Measurements from ENCODE around the gene SRGAP3. TPM values are rescaled to one million over a fixed set of nuclear protein-coding genes. Genes with fewer than 3 reads are reported as not detected.

SRGAP3 gene
- total and polyA plus RNA-seq, 10 of the 15 experiments (the other 5 are each of a cell fraction or from before 2014, with no cell fraction given), result 0.32 to 1.7 (median 0.99) TPM

DNA sequence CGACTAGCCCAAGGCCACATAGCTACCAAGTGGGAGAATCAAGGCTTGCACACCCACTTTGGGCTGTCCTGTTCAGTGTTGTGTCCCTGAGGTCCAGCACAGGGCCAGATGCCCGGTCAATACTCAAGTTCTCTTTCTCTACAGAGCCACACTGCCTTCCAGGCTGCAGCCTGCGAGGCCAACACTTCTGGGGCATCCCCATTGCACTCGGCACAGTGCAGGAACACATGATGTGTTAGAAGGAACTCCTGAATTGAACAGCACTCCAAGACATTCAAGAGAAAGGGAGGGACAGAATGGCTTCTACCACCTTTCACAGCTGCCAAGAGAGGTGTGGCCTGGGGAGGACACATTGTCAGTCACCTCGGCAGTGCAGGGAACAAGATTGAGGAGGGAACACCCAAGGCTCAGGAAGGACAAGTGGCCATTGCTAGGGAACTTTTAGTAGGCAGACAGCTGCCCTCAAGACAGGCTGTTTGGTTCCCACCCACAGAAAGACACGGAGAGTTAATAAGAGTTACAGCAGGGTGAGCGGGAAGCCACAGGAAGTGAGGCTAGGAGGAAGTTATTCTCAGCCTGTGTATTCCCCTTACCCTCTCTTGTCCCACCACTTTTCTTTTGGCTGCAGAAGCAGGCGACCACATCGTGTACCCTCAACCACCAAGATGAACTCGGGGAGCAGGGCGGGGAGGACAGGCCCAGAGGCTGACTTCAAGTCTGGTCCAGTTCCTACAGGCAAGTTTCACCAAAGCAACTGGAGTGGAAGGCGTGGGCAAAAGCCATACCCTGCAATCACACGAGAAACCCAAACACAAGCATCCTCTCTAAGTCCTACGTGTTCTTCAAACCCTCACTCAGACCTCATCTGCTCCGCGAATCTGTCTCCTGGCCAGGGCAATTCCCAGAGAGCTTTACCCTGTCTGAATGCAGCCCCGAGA lies 69.4 kb downstream of the SRGAP3 start:
- Histone ChIP-seq H3K9ac (ENCODE audit: control insufficient read depth, insufficient read depth, low read length) (no peak overlapping the region), H3K4me1 (ENCODE audit: control insufficient read depth, insufficient read depth, low read length) (peaks cover 14% of the 10 kb centered on the region), H3K27me3 (replicated peaks in 1 of 2; ENCODE audit: control insufficient read depth in 2 of 2, insufficient read depth in 2 of 2, low read length in 1 of 2) (no peaks in the 10 kb centered on the region), H2AFZ (ENCODE audit: control insufficient read depth, low read depth, low read length) (peak overlapping the region; percentile 79), H3K4me2 (ENCODE audit: control insufficient read depth, insufficient read depth) (peak overlapping the region; percentile 51), H3K79me2 (ENCODE audit: control insufficient read depth, insufficient read depth, low read length) (no peaks in the 10 kb centered on the region), H3K9me3 (replicated peaks; ENCODE audit: control insufficient read depth, insufficient read depth, low read length) (no peaks in the 10 kb centered on the region; the same call in 2 of the 3 replicates), H3K36me3 (ENCODE audit: control insufficient read depth in 2 of 2, insufficient read depth in 2 of 2, low read length in 1 of 2) (no peaks in the 10 kb centered on the region), H3K4me3 (no peak overlapping the region), H3K27ac (ENCODE audit: control insufficient read depth, insufficient read depth) (peak overlapping the region; percentile 17), H4K20me1 (ENCODE audit: control insufficient read depth, insufficient read depth) (no peaks in the 10 kb centered on the region)
- ChIA-PET POLR2A (no interaction called here), CTCF (interaction anchor here (1.0 to 1.6 kb wide), 2 partner anchors 12 to 122 kb away, joined by 3 read pairs; no protein-coding TSS in a partner anchor), RAD21 (ENCODE audit: unreplicated experiment) (interaction anchor here (0.6 kb wide), 1 partner anchor 48 kb away, joined by 3 read pairs; no protein-coding TSS in a partner anchor), SMC1A (ENCODE audit: uncharacterized antibody, unreplicated experiment) (interaction anchor here (0.7 kb wide), 1 partner anchor 149 kb away, joined by 3 read pairs; no protein-coding TSS in a partner anchor)
- ATAC-seq (peak; percentile 68), FAIRE-seq (peak; percentile 31), DNase-seq (ENCODE audit: low read depth, low spot score) (peak; percentile 35)
- no TSS peak for BruUV-seq (replicated peaks)
- WGBS (ENCODE audit: insufficient coverage, insufficient replicate concordance, low lambda C conversion rate, missing lambda C conversion rate), result 40% methylated on average over 17 of the region's 17 CpGs
- intact Hi-C loops (cut with micrococcal nuclease; ENCODE audit: unreplicated experiment) (no loop called here), in situ Hi-C loops (cut with MboI) (no loop called here)
- TF ChIP-seq, protein P1, sequence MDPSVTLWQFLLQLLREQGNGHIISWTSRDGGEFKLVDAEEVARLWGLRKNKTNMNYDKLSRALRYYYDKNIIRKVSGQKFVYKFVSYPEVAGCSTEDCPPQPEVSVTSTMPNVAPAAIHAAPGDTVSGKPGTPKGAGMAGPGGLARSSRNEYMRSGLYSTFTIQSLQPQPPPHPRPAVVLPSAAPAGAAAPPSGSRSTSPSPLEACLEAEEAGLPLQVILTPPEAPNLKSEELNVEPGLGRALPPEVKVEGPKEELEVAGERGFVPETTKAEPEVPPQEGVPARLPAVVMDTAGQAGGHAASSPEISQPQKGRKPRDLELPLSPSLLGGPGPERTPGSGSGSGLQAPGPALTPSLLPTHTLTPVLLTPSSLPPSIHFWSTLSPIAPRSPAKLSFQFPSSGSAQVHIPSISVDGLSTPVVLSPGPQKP (IDR thresholded peaks at IDR 0.05; ENCODE audit: low read depth, low read length), result 0 out of 2 replicates have a peak, but pooled peaks have one; percentile 18
- TF ChIP-seq GABPA (IDR thresholded peaks at IDR 0.05; ENCODE audit: low read depth), result peak; percentile 55; the same call in 1 of the 2 replicates
- peak; percentile 11 to 37; a peak in 1 of 4 replicates for TF ChIP-seq IKZF2 (IDR thresholded peaks at IDR 0.05)
- TF ChIP-seq, protein P2, sequence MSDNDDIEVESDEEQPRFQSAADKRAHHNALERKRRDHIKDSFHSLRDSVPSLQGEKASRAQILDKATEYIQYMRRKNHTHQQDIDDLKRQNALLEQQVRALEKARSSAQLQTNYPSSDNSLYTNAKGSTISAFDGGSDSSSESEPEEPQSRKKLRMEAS (IDR thresholded peaks at IDR 0.05; ENCODE audit: low read depth, low read length), result peak; percentile 25; the same call in 1 of the 2 replicates
- TF ChIP-seq YBX1 (IDR thresholded peaks at IDR 0.05), result no peak
- peak; percentile 63 for TF ChIP-seq RUNX3 (IDR thresholded peaks at IDR 0.05; ENCODE audit: low read length)
- TF ChIP-seq, protein P3, sequence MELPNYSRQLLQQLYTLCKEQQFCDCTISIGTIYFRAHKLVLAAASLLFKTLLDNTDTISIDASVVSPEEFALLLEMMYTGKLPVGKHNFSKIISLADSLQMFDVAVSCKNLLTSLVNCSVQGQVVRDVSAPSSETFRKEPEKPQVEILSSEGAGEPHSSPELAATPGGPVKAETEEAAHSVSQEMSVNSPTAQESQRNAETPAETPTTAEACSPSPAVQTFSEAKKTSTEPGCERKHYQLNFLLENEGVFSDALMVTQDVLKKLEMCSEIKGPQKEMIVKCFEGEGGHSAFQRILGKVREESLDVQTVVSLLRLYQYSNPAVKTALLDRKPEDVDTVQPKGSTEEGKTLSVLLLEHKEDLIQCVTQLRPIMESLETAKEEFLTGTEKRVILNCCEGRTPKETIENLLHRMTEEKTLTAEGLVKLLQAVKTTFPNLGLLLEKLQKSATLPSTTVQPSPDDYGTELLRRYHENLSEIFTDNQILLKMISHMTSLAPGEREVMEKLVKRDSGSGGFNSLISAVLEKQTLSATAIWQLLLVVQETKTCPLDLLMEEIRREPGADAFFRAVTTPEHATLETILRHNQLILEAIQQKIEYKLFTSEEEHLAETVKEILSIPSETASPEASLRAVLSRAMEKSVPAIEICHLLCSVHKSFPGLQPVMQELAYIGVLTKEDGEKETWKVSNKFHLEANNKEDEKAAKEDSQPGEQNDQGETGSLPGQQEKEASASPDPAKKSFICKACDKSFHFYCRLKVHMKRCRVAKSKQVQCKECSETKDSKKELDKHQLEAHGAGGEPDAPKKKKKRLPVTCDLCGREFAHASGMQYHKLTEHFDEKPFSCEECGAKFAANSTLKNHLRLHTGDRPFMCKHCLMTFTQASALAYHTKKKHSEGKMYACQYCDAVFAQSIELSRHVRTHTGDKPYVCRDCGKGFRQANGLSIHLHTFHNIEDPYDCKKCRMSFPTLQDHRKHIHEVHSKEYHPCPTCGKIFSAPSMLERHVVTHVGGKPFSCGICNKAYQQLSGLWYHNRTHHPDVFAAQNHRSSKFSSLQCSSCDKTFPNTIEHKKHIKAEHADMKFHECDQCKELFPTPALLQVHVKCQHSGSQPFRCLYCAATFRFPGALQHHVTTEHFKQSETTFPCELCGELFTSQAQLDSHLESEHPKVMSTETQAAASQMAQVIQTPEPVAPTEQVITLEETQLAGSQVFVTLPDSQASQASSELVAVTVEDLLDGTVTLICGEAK (IDR thresholded peaks at IDR 0.05; ENCODE audit: borderline replicate concordance), result peak; percentile 43; the same call in 1 of the 2 replicates
- TF ChIP-seq TARDBP (IDR thresholded peaks at IDR 0.05; ENCODE audit: borderline replicate concordance), result no peak
- no peak for TF ChIP-seq IRF4 (IDR thresholded peaks at IDR 0.05; ENCODE audit: low read depth, low read length)
- no peak for TF ChIP-seq REST (IDR thresholded peaks at IDR 0.05; ENCODE audit: low read depth, low read length)
